ENCODE data around the gene KYAT1.
A peak's percentile ranks its signal among the peaks of the same experiment; 100 is the strongest.

Gene KYAT1

DNA sequence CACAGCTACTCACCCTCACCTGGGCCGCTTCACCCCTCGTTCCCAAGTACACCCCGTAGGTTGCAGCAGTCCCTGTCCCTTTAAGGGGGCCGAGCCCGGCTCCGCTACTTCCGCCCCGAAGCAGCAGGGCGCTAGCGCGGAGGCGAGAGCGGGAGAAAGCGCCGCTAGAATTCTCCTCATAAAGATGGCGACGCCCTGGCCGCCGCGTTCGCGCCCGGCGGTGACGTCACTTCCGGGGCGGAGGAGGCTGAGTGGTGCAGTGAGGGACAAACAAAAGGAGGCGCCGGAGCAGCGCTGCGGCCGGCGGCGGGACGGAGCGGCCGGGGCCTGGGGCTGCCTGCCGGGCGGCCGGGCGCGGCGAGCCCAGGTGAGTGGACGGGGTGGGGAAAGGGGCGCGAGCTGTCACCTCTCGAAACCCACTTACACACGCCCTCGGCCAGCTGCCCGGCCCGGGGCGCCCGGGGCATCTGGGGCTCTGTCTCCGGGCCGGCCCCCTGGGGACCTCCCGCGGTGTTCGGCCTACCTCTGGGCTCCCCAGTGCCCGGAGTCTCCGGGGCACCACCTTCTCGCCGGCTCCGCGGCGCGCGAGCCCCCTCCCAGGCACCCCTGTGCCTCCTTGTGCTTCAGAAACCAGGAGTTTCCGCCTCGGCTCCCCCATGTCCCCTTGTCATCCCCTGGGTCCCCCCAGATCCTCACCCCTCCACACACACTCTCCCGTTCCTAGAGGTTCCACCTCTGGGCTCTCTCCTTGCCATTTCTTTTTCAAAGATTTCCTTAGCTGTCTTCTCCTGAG, at the start of gene KYAT1, which contains the start of gene LRRC8A:
TSS of gene KYAT1 (minus strand) at position 67 of the 793 bp plus-strand sequence. CDS start 36,545 bp downstream, outside the sequence.
TSS of gene LRRC8A (plus strand) at position 250 of the 793 bp plus-strand sequence. CDS start 25,032 bp downstream, outside the sequence.
- peak; percentile 98 for DNase-seq

DNA sequence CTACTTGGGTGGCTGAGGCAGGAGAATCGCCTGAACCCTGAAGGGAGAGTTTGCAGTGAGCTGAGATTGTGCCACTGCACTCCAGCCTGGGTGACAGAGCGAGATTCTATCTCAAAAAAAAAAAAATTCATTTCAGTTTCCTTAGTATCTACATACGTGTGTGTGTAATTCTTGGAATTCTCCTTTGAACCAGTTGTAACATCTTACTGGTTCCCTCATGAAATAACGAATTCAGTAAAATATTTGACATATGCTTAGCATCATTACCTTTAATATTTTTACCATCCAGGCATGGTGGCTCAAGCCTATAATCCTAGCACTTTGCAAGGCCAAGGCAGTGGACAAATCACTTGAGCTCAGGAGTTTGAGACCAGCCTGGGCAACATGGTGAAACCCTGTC, 47.8 kb upstream of the KYAT1 start:
- no peak for DNase-seq

GRCh38 chr9:128928624-128929023, 46.9 kb upstream of the KYAT1 start:
- no peak for DNase-seq

GRCh38 chr9:128927731-128928411, 46.1 kb upstream of the KYAT1 start:
- peak; percentile 39 for DNase-seq

DNA sequence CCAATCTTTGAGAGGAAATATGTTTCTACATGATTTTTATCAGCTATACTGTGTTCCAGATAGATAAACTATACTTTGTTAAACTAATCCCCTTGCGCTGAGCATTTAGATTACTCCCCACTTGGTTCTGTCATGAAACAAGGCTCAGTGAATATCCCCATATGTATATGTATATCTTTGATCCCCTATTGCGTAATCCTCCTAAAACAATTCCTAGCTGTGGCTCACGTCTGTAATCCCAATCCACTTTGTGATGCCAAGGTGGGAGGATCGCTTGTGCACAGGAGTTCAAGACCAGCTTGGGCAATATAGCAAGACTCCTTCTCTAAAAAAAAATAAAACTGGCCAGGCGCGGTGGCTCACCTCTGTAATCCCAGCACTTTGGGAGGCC, 41.7 kb upstream of the KYAT1 start:
- DNase-seq, result no peak

GRCh38 chr9:128921881-128922763, 40.4 kb upstream of the KYAT1 start:
- DNase-seq, result no peak

DNA sequence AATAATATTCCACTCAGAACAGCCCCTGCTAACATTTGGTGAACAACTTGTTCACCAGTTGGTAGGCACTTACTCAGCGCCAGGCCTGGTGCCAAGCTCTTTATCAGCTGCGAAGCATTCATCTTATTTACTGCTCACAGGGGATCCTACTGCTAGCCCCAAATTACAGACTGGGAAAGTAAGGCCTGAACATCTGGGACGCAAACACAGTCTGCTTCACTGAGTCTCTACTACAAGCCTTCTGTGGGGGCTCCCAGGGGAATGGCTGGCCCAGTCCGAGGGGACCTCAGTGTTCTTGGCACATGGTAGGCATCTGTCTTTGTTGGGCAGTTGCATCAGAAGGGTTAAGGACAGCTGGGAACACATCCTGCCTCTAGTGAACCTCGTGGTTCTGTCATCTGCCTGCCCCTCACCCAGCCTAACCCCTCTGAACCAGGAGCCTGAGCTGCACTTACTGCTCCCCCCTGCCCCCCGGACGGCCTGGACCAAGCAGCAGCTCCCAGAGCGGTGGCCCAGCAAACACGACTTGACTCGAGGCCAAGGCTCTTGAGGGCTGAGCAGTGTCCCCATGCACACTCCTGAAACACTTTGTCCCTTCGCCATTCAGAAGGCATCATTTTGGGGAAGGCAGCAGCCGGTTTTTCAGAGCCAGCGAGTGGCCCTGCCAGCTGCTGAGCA, 38.8 kb upstream of the KYAT1 start, which contains the start of gene PHYHD1:
TSS of gene PHYHD1 (plus strand) at position 602 of the 678 bp plus-strand sequence. CDS start 1,342 bp downstream, outside the sequence.
- DNase-seq, result no peak

- DNase-seq, result no peak
These were observed 37.8 kb upstream of the KYAT1 start for GRCh38 chr9:128919402-128920089.

DNA sequence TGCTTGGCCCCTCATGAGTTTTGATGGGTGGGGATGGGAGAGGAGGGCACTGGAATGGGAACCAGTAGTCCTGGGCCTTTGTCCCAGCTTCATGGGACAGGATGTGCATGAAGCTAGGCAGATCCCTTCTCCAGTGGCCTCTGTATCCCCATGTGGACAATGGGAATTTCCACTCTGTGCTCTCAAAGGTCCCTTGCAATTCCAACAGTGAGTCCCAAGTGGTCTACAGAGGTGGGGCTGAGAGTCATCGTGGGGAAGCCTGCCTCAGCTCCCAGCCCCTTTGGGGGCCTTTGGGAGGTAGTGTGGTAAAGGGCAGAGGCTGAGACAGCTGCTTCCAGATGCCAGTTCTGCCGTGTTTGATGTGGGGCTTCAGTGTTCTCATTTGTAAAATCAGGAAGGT, 37.2 kb upstream of the KYAT1 start:
- no peak for DNase-seq

DNA sequence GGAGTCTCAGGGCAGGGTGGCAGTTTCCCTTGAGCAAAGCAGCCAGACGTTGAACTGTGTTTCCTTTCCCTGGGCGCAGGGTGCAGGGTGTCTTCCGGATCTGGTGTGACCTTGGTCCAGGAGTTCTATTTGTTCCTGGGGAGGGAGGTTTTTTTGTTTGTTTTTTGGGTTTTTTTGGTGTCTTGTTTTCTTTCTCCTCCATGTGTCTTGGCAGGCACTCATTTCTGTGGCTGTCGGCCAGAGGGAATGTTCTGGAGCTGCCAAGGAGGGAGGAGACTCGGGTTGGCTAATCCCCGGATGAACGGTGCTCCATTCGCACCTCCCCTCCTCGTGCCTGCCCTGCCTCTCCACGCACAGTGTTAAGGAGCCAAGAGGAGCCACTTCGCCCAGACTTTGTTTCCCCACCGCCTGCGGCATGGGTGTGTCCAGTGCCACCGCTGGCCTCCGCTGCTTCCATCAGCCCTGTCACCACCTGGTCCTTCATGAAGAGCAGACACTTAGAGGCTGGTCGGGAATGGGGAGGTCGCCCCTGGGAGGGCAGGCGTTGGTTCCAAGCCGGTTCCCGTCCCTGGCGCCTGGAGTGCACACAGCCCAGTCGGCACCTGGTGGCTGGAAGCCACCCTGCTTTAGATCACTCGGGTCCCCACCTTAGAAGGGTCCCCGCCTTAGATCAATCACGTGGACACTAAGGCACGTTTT, 35.5 kb upstream of the KYAT1 start:
- DNase-seq, result no peak

DNA sequence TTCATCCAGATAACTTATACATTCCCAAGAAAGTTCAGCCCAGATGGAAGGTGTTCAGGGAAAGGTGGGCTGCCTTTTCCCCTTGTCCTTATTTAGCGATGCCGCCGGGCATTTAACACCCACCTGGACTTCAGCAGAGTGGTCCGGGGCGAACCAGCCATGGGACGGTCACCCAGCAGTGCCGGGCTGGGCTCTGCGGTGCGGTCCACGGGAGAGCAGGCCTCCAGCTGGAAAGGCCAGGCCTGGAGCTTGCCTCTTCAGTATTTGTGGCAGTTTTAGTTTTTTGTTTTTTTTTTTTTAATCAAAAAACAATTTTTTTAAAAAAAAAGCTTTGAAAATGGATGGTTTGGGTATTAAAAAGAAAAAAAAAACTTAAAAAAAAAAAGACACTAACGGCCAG, 35.0 kb upstream of the KYAT1 start:
- no peak for DNase-seq

DNA sequence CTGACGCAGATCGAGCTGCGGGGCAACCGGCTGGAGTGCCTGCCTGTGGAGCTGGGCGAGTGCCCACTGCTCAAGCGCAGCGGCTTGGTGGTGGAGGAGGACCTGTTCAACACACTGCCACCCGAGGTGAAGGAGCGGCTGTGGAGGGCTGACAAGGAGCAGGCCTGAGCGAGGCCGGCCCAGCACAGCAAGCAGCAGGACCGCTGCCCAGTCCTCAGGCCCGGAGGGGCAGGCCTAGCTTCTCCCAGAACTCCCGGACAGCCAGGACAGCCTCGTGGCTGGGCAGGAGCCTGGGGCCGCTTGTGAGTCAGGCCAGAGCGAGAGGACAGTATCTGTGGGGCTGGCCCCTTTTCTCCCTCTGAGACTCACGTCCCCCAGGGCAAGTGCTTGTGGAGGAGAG, 34.5 kb upstream of the KYAT1 start:
- no peak for DNase-seq

- DNase-seq, result no peak
These were observed 32.4 kb upstream of the KYAT1 start for GRCh38 chr9:128913995-128914772.

DNA sequence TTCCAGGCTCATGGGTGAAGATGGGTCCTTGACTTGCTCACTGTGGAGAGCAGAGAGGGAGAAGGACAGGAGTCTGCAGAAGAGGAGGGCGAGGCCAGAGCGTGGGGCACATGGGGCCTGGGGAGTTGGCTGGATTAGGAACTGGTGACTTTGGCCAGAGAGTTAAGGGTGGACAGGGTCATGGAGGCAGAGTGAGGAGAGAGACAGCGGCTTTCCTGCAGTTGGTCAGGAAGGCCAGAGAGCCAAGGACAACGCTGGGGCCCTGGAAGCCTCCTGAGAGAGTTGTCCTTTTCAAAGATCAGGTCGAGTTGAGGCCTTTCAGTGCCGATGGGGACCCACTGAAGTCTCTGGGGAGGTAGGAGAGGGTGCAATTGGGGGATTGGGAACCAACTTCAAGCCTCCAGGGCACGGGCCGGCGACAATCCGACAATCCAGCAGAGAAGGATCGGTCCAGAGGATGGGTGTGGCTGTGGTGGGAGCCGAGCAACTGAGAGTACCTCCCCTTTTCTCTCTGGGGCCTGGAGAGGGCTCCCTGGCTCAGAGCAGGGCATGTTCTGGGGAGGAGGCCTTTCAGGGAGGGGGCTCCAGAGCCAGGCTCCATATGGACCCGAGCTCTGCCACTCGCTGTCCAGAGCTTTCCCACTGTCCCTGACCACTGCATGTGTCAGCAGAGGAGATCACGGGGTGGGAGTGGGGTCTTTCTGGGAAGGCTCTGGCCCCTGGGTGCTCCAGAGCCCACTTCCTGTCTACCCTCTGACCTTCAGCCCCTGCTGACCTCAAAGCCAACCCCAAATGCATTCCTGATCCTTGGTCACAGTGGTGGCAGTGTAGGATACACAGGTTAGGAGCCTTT, 31.5 kb upstream of the KYAT1 start:
- no peak for DNase-seq

GRCh38 chr9:128912270-128912853, 30.6 kb upstream of the KYAT1 start:
- DNase-seq, result no peak

DNA sequence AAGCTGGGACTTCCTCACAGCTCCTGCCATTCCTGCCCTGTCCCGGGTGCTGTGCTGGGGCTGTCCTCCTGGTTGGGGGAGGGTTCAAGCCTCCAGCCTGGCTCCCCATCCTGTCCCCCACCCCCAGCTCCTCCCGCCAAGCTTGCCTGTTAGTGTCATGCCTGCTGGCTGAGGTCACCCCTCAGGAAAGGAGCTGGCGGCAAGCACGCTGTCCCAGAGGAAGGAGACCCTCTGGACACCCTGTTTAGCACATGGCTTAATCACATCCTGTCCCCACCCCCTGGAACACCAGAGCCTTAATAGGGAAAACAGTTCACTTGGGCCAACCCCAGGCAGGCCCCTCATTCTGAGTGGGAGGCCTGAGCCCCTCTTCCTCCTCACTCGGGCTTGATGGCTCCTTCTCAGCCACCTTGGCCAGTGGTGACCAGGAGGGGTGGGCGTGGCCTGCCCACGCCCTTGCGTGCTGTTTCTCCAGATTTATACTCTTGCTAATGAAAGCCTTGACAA, 29.8 kb upstream of the KYAT1 start:
- DNase-seq, result no peak

GRCh38 chr9:128910906-128911305, 29.2 kb upstream of the KYAT1 start:
- no peak for DNase-seq

GRCh38 chr9:128909859-128910258, 28.1 kb upstream of the KYAT1 start:
- DNase-seq, result no peak

DNA sequence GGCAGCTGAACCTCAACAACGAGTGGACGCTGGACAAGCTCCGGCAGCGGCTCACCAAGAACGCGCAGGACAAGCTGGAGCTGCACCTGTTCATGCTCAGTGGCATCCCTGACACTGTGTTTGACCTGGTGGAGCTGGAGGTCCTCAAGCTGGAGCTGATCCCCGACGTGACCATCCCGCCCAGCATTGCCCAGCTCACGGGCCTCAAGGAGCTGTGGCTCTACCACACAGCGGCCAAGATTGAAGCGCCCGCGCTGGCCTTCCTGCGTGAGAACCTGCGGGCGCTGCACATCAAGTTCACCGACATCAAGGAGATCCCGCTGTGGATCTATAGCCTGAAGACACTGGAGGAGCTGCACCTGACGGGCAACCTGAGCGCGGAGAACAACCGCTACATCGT, 26.6 kb upstream of the KYAT1 start:
- DNase-seq, result no peak
